Type B pancreatic cell (in vitro differentiated cells): Measurements from ENCODE around the gene F13A1. TPM values are rescaled to one million over a fixed set of nuclear protein-coding genes. Genes with fewer than 3 reads are reported as not detected.

Experiments
- DNase-seq: peaks from one replicate; pipeline ENCODE4 v3.0.0; 2021; ENCODE audit warnings: mixed read lengths; ENCODE audit not compliant: unreplicated experiment; ENCODE audit errors: extremely low spot score
- H3K27ac Mint-ChIP-seq: 2 replicates; pipeline ENCODE4 v1.8.0; 2021; ENCODE audit warnings: mild to moderate bottlenecking, mixed read lengths
- H3K27me3 Mint-ChIP-seq: 2 replicates; pipeline ENCODE4 v1.8.0; 2021; ENCODE audit warnings: mixed read lengths
- H3K36me3 Mint-ChIP-seq: 2 replicates; pipeline ENCODE4 v1.8.0; 2021; ENCODE audit warnings: mixed read lengths
- H3K4me1 Mint-ChIP-seq: one replicate; pipeline ENCODE4 v1.8.0; 2021; ENCODE audit warnings: mixed read lengths; ENCODE audit not compliant: unreplicated experiment
- H3K4me3 Mint-ChIP-seq: 2 replicates; pipeline ENCODE4 v1.8.0; 2021; ENCODE audit warnings: mild to moderate bottlenecking, mixed read lengths
- H3K9me3 Mint-ChIP-seq: 2 replicates; pipeline ENCODE4 v1.8.0; 2021; ENCODE audit warnings: mixed read lengths
- total RNA-seq: library from RNA; stranded (reverse); gene quantifications from 2 replicates; pipeline ENCODE4 v1.2.1, GENCODE V29; 2021; ENCODE audit warnings: low replicate concordance
- TF ChIP-seq, protein P1 (sequence below): fragments of 200-600 bp; sonication (generic); conservative IDR thresholded peaks from 2 replicates; pipeline ENCODE4 v1.5.0; 2021; ENCODE audit warnings: antibody characterized with exemption, mild to moderate bottlenecking

Gene F13A1
- total RNA-seq, 1 donor from 2014 or later = 0.48 TPM

GRCh38 chr6:6362056-6362840 is 41.8 kb upstream of the F13A1 start:
- no peak for DNase-seq
- H3K4me1 Mint-ChIP-seq = no peaks in the 10 kb centered on the region
- H3K27me3 Mint-ChIP-seq = peaks cover 4% of the 10 kb centered on the region
- H3K36me3 Mint-ChIP-seq = no peaks in the 10 kb centered on the region
- no peaks in the 10 kb centered on the region for H3K9me3 Mint-ChIP-seq
- TF ChIP-seq, protein P1, sequence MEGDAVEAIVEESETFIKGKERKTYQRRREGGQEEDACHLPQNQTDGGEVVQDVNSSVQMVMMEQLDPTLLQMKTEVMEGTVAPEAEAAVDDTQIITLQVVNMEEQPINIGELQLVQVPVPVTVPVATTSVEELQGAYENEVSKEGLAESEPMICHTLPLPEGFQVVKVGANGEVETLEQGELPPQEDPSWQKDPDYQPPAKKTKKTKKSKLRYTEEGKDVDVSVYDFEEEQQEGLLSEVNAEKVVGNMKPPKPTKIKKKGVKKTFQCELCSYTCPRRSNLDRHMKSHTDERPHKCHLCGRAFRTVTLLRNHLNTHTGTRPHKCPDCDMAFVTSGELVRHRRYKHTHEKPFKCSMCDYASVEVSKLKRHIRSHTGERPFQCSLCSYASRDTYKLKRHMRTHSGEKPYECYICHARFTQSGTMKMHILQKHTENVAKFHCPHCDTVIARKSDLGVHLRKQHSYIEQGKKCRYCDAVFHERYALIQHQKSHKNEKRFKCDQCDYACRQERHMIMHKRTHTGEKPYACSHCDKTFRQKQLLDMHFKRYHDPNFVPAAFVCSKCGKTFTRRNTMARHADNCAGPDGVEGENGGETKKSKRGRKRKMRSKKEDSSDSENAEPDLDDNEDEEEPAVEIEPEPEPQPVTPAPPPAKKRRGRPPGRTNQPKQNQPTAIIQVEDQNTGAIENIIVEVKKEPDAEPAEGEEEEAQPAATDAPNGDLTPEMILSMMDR = no peak
- H3K27ac Mint-ChIP-seq = no peak overlapping the region
- no peak overlapping the region for H3K4me3 Mint-ChIP-seq

GRCh38 chr6:6357530-6357929 is 37.1 kb upstream of the F13A1 start:
- Mint-ChIP-seq H3K4me3 (no peak overlapping the region), H3K27me3 (peaks cover 15% of the 10 kb centered on the region)

GRCh38 chr6:6357032-6357431 is 36.6 kb upstream of the F13A1 start:
- H3K9me3 Mint-ChIP-seq = no peaks in the 10 kb centered on the region
- no peak for DNase-seq
- TF ChIP-seq, protein P1 = no peak
- peaks cover 15% of the 10 kb centered on the region for H3K27me3 Mint-ChIP-seq
- H3K4me3 Mint-ChIP-seq = no peak overlapping the region
- no peaks in the 10 kb centered on the region for H3K4me1 Mint-ChIP-seq
- H3K36me3 Mint-ChIP-seq = no peaks in the 10 kb centered on the region
- H3K27ac Mint-ChIP-seq = no peak overlapping the region

More at GRCh38 chr6:6357530-6357929, 37.1 kb upstream of the F13A1 start:
- no peak for DNase-seq
- Mint-ChIP-seq H3K4me1 (no peaks in the 10 kb centered on the region), H3K27ac (no peak overlapping the region), H3K36me3 (no peaks in the 10 kb centered on the region), H3K9me3 (no peaks in the 10 kb centered on the region)
- TF ChIP-seq, protein P1 = no peak

DNA sequence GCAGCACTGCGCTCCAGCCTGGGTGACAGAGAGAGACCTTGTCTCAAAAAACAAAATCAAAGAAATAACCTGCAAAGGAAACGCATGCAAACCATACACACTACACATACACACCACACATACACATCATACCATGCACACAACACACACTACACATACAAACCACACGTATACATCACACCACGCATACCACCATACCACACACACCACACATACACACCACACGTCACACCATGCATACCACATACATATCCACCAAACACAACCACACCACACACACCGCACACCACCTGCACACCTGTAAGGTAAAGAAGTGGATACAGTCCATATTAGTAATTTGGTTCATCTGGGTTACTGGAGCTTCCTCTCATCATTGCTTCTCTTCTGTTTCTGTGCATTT is 32.3 kb upstream of the F13A1 start:
- Mint-ChIP-seq H3K27me3 (peaks cover 29% of the 10 kb centered on the region), H3K27ac (no peak overlapping the region), H3K36me3 (no peaks in the 10 kb centered on the region), H3K4me3 (no peak overlapping the region), H3K4me1 (no peaks in the 10 kb centered on the region), H3K9me3 (no peaks in the 10 kb centered on the region)
- TF ChIP-seq, protein P1 = no peak
- DNase-seq = no peak

GRCh38 chr6:6351511-6352025 is 31.1 kb upstream of the F13A1 start:
- H3K27ac Mint-ChIP-seq = no peak overlapping the region

More at GRCh38 chr6:6351511-6352025, 31.1 kb upstream of the F13A1 start:
- TF ChIP-seq, protein P1 = no peak
- H3K36me3 Mint-ChIP-seq = no peaks in the 10 kb centered on the region
- no peaks in the 10 kb centered on the region for H3K9me3 Mint-ChIP-seq
- peaks cover 27% of the 10 kb centered on the region for H3K27me3 Mint-ChIP-seq
- DNase-seq = no peak
- H3K4me3 Mint-ChIP-seq = no peak overlapping the region
- no peaks in the 10 kb centered on the region for H3K4me1 Mint-ChIP-seq
